ENCODE data around the gene FAM228A. TPM values are rescaled to one million over a fixed set of nuclear protein-coding genes. Genes with fewer than 3 reads are reported as not detected.

The FAM228A gene
- total RNA-seq, 1 experiment from 2014 or later = not detected

DNA sequence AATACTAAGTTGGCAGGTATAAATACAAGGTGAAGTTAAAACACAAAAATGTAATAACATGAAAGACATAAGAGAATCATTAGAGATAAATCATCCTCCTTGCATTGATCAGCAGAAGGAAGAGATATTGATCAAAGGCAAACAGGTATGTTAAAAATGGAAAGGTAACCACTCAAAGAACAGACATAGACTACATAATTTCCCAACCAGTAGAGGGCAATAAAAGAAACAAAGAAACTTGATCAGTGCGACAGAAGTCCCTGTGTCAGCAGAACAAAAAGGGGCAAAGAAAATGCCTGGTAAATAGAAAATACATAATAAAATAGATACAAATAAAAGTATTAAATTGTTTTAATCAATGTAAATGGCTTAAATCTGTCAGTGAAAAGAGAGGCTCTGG is 53.6 kb downstream of the FAM228A start:
- DNase-seq = peak in 1 of 2 experiments; percentile 43
- peaks cover under 1% of the 10 kb centered on the region; the same call in 1 of the 2 replicates for H3K36me3 ChIP-seq
- no peak overlapping the region for H3K27ac ChIP-seq
- H3K4me1 ChIP-seq = no peaks in the 10 kb centered on the region
- H3K27me3 ChIP-seq = no peaks in the 10 kb centered on the region
- H3K9me3 ChIP-seq (replicated peaks) = no peaks in the 10 kb centered on the region
- no peak overlapping the region for H3K4me3 ChIP-seq

DNA sequence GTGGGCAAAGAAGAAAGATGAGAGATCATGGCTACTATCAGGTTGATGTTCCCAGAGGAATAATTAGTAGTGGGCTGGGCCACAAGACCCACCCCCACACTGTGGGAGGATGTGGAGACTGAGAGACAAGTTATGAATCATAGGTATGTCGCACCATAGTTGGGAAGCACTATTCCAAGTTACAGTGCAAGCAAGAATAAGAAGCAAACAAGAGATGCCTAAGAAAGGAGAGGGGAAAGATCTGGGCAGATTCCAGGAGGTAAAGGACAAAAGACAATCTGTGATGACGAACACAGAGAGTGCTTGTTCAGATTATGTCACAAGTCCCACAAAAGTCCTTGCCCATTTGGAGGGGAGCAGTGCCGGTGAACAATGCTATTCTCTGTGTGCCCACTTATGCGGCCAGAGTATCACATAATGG is 56.6 kb downstream of the FAM228A start:
- Histone ChIP-seq H3K4me3 (no peak overlapping the region), H3K9me3 (replicated peaks) (no peaks in the 10 kb centered on the region), H3K27me3 (no peaks in the 10 kb centered on the region), H3K36me3 (peaks cover 2% of the 10 kb centered on the region; the same call in 1 of the 2 replicates), H3K4me1 (no peaks in the 10 kb centered on the region), H3K27ac (no peak overlapping the region)
- no peak for DNase-seq

GRCh38 chr2:24233321-24233720 is 58.5 kb downstream of the FAM228A start:
- no peak for DNase-seq
- Histone ChIP-seq H3K4me3 (no peak overlapping the region), H3K36me3 (peaks cover 2% of the 10 kb centered on the region; the same call in 1 of the 2 replicates), H3K9me3 (replicated peaks) (no peaks in the 10 kb centered on the region), H3K4me1 (peaks cover 9% of the 10 kb centered on the region), H3K27ac (no peak overlapping the region), H3K27me3 (no peaks in the 10 kb centered on the region)

DNA sequence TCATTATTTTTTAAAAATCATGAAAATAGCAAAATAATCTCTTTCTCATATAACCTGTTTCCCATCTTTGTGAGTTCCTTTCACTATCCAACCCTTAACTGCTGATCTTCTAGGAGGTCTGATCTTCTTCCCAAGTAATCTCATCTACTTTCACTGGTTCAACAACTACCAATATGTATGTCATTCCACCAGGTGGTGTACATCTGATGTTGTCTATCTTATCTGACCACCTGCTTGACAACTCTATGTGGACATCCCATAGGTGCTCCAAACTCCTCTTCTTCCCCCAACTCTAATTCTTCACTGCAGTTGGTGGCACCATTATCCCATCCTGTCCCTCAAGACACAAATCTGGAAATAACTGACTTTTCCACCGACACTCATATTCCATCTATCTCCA is 62.5 kb downstream of the FAM228A start:
- no peak overlapping the region for H3K4me3 ChIP-seq
- peaks cover 16% of the 10 kb centered on the region for H3K4me1 ChIP-seq
- H3K27me3 ChIP-seq = no peaks in the 10 kb centered on the region
- no peaks in the 10 kb centered on the region for H3K9me3 ChIP-seq (replicated peaks)
- peaks cover 5% of the 10 kb centered on the region; the same call in 1 of the 2 replicates for H3K36me3 ChIP-seq
- no peak for DNase-seq
- no peak overlapping the region for H3K27ac ChIP-seq

DNA sequence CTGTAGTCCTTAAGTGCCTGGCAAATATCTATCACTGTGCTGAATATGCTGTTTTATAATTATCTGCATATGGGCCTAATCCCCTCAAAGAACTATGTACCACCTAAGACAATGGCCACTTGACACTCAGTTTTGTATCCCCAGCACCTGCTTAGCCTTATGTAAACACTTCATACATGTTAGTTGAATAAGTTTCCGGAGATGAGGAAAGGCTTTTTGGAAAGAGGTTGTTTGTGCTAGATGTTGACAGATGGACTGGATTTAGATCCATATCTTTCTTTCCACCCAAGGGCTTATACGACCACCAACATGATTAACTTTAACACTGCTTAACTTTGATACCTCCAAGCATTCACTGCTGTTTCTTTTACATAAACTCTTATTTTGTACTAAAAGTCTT is 63.3 kb downstream of the FAM228A start:
- H3K27ac ChIP-seq = no peak overlapping the region
- H3K4me3 ChIP-seq = no peak overlapping the region
- peak; percentile 36 to 81 for DNase-seq
- peaks cover 8% of the 10 kb centered on the region; the same call in 1 of the 2 replicates for H3K36me3 ChIP-seq
- peaks cover 16% of the 10 kb centered on the region for H3K4me1 ChIP-seq
- H3K27me3 ChIP-seq = no peaks in the 10 kb centered on the region
- H3K9me3 ChIP-seq (replicated peaks) = no peaks in the 10 kb centered on the region

DNA sequence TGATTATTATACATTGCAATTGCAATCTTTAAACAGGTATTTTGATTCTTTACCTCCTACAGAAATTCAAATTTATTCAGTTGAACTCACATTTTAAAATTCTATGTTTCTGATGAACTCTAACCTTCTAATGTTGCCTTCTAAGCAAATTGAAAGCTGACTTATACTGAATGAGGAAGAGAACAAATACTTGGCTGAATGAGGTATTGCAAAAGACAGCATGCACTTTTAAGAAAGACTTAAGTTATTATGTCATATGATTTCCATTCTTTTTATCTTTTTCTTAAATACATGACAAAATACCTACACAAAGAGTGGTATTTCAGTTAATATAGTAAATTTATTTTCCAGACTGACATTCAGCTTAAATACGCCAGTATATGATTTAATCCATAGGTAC is 64.7 kb downstream of the FAM228A start:
- no peak overlapping the region for H3K27ac ChIP-seq
- DNase-seq = no peak
- H3K4me1 ChIP-seq = peaks cover 16% of the 10 kb centered on the region
- H3K36me3 ChIP-seq = peaks cover 6% of the 10 kb centered on the region; the same call in 1 of the 2 replicates
- H3K27me3 ChIP-seq = no peaks in the 10 kb centered on the region
- H3K4me3 ChIP-seq = no peak overlapping the region
- no peaks in the 10 kb centered on the region for H3K9me3 ChIP-seq (replicated peaks)

Other genes starting within 250 kb of the FAM228A start
- 33.3 and 37.5 TPM in 2 replicates for gene ATAD2B, start 247.9 kb upstream of the FAM228A start, total RNA-seq (2014; rRNA removed; shearing (Covaris generic))
- 36.4 and 39.9 TPM in 2 replicates for gene UBXN2A, start 234.6 kb upstream of the FAM228A start, total RNA-seq (2014; rRNA removed; shearing (Covaris generic))
- gene MFSD2B, start 165.0 kb upstream of the FAM228A start, total RNA-seq (2014; rRNA removed; shearing (Covaris generic)) = 0.05 TPM in 1 of 2 replicates, not detected in the other
- gene WDCP, start 127.7 kb upstream of the FAM228A start, total RNA-seq (2014; rRNA removed; shearing (Covaris generic)) = 45.5 and 46.2 TPM in 2 replicates
- 41.8 and 47.2 TPM in 2 replicates for gene FKBP1B, start 125.3 kb upstream of the FAM228A start, total RNA-seq (2014; rRNA removed; shearing (Covaris generic))
- gene SF3B6, start 98.7 kb upstream of the FAM228A start, total RNA-seq (2014; rRNA removed; shearing (Covaris generic)) = 357 and 360 TPM in 2 replicates
- 38.6 and 42.1 TPM in 2 replicates for gene TP53I3, start 90.2 kb upstream of the FAM228A start, total RNA-seq (2014; rRNA removed; shearing (Covaris generic))
- gene PFN4, start 51.7 kb upstream of the FAM228A start, total RNA-seq (2014; rRNA removed; shearing (Covaris generic)) = 0.53 and 0.81 TPM in 2 replicates
- gene FAM228B, start 51.6 kb upstream of the FAM228A start, total RNA-seq (2014; rRNA removed; shearing (Covaris generic)) = 2.2 and 2.5 TPM in 2 replicates
- 27.9 and 30.7 TPM in 2 replicates for gene ITSN2, start 185.5 kb downstream of the FAM228A start, total RNA-seq (2014; rRNA removed; shearing (Covaris generic))